ENCODE data around the gene LMNTD1.
"Not testable (repeated sequence)": the region's sequence is repeated elsewhere in the genome, so short reads cannot be mapped to it uniquely, and the experiment has no call there.

Gene LMNTD1

DNA sequence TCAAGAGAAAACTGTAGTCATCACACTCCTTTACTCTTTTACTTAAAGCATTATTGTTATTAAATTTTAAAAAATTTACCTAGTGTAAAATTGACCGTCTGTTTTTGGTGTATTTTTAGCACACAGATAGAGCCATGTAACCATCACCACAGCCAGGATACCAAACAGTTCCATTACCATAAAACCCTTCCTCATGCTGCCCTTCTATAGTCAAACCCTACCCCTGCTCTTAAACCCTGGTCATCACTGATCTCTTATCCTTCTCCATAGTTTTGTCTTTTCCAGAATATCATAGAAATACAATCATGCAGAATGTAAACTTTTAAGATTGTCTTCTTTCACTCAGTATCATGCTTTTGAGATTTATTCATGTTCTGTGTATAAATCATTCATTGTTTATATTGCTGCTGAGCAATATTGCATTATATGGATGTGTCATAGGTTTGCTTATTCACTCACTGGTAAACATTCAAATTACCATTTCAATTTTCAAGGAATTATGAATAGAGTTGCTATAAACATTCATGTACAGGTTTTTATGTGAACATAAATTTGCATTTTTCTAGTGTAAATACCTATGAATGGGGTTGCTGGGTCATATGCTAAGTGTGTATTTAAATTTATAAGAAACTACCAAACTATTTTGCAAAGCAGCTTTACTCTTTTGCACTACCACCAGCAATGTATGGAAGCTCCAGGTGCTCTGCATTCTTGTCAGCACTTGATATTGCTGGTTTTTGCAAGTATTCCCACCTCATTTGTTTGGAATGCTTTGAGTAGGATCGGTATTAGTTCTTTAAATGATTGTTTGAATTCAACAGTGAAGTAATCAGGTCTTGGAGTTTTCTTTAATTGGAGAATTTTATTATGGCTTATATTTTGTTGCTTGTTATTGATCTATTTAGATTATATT, 125.5 kb downstream of the LMNTD1 start:
- TF ChIP-seq, protein P1, sequence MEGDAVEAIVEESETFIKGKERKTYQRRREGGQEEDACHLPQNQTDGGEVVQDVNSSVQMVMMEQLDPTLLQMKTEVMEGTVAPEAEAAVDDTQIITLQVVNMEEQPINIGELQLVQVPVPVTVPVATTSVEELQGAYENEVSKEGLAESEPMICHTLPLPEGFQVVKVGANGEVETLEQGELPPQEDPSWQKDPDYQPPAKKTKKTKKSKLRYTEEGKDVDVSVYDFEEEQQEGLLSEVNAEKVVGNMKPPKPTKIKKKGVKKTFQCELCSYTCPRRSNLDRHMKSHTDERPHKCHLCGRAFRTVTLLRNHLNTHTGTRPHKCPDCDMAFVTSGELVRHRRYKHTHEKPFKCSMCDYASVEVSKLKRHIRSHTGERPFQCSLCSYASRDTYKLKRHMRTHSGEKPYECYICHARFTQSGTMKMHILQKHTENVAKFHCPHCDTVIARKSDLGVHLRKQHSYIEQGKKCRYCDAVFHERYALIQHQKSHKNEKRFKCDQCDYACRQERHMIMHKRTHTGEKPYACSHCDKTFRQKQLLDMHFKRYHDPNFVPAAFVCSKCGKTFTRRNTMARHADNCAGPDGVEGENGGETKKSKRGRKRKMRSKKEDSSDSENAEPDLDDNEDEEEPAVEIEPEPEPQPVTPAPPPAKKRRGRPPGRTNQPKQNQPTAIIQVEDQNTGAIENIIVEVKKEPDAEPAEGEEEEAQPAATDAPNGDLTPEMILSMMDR (IDR thresholded peaks at IDR 0.05; ENCODE audit: low read length), result no peak
- no peak for TF ChIP-seq EZH2 (IDR thresholded peaks at IDR 0.05; ENCODE audit: borderline replicate concordance, low read length)
- Histone ChIP-seq H3K36me3 (ENCODE audit: insufficient read depth, low read length) (no peaks in the 10 kb centered on the region), H3K4me2 (ENCODE audit: low read length) (no peak overlapping the region), H3K9me3 (ENCODE audit: low read length) (no peaks in the 10 kb centered on the region), H3K4me1 (ENCODE audit: insufficient read depth, low read length, severe bottlenecking) (no peaks in the 10 kb centered on the region), H2AFZ (ENCODE audit: low read length) (no peak overlapping the region), H3K4me3 (ENCODE audit: low read depth, low read length, poor library complexity, severe bottlenecking) (no peak overlapping the region), H3K27me3 (ENCODE audit: insufficient read depth, low read length) (no peaks in the 10 kb centered on the region), H3K79me2 (ENCODE audit: insufficient read depth, low read length) (no peaks in the 10 kb centered on the region), H3K27ac (ENCODE audit: low read depth, low read length, poor library complexity, severe bottlenecking) (no peak overlapping the region), H3F3A (ENCODE audit: insufficient read depth, low read length) (no peaks in the 10 kb centered on the region), H3K9me2 (ENCODE audit: low read depth, low read length) (no peaks in the 10 kb centered on the region), H3K9ac (ENCODE audit: low read length) (no peak overlapping the region), H4K20me1 (ENCODE audit: insufficient read depth, low read length) (no peaks in the 10 kb centered on the region)

DNA sequence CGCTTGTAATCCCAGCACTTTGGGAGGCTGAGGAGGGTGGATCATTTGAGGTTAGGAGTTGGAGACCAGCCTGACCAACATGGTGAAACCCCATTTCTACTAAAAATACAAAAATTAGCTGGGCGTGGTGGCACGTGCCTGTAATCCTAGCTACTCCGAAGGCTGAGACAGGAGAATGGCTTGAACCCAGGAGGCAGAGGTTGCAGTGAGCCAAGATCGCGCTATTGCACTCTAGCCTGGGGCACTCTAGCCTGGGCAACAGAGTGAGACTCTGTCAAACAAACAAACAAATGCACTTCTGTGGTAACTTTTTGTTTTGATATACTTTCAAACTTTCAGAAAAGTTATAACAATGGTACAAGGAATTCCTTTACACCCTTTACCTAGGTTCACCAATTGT, 126.3 kb downstream of the LMNTD1 start:
- H4K20me1 ChIP-seq (ENCODE audit: insufficient read depth, low read length); H3K4me1 ChIP-seq (ENCODE audit: insufficient read depth, low read length, severe bottlenecking); H3K4me2 ChIP-seq (ENCODE audit: low read length): not testable (repeated sequence)

More for the DNA sequence above, 126.3 kb downstream of the LMNTD1 start:
- not testable (repeated sequence) for H3K27me3 ChIP-seq (ENCODE audit: insufficient read depth, low read length); H3K9me2 ChIP-seq (ENCODE audit: low read depth, low read length); H3K9ac ChIP-seq (ENCODE audit: low read length); H2AFZ ChIP-seq (ENCODE audit: low read length); H3K79me2 ChIP-seq (ENCODE audit: insufficient read depth, low read length); H3K9me3 ChIP-seq (ENCODE audit: low read length); H3K27ac ChIP-seq (ENCODE audit: low read depth, low read length, poor library complexity, severe bottlenecking); H3F3A ChIP-seq (ENCODE audit: insufficient read depth, low read length); H3K36me3 ChIP-seq (ENCODE audit: insufficient read depth, low read length); H3K4me3 ChIP-seq (ENCODE audit: low read depth, low read length, poor library complexity, severe bottlenecking)

All from OCI-LY1 (cell line).